Germinal center (tissue), 1 donor: ENCODE measurements around the gene TOX2.

ENCODE experiments used
- DNase-seq: peaks from one replicate; pipeline ENCODE4 v3.0.0; 2012; ENCODE audit warnings: mixed read lengths, low spot score

The TOX2 gene

GRCh38 chr20:43959079-43959919, 44.6 kb downstream of the TOX2 start:
- no peak for DNase-seq

- DNase-seq: no peak
Observed at GRCh38 chr20:43959920-43960227, 45.2 kb downstream of the TOX2 start.

- no peak for DNase-seq
Observed at GRCh38 chr20:43960231-43960630, 45.6 kb downstream of the TOX2 start.

GRCh38 chr20:43961116-43961515, 46.5 kb downstream of the TOX2 start:
- DNase-seq: no peak

- DNase-seq: no peak
Observed at GRCh38 chr20:43961541-43962471, 47.2 kb downstream of the TOX2 start.

- no peak for DNase-seq
Observed at GRCh38 chr20:43962530-43962929, 47.9 kb downstream of the TOX2 start.

GRCh38 chr20:43963233-43963632, 48.6 kb downstream of the TOX2 start:
- no peak for DNase-seq

GRCh38 chr20:43963872-43964791, 49.5 kb downstream of the TOX2 start:
- no peak for DNase-seq

GRCh38 chr20:43968341-43969000, 53.8 kb downstream of the TOX2 start:
- no peak for DNase-seq

GRCh38 chr20:43969028-43969447, 54.4 kb downstream of the TOX2 start:
- DNase-seq: no peak

GRCh38 chr20:43969501-43970182, 55.0 kb downstream of the TOX2 start:
- DNase-seq: no peak

- no peak for DNase-seq
Observed at GRCh38 chr20:43971267-43971666, 56.6 kb downstream of the TOX2 start.

GRCh38 chr20:43972051-43972450, 57.4 kb downstream of the TOX2 start:
- no peak for DNase-seq

- no peak for DNase-seq
Observed at GRCh38 chr20:43972692-43973091, 58.0 kb downstream of the TOX2 start.

GRCh38 chr20:43973231-43973630, 58.6 kb downstream of the TOX2 start:
- DNase-seq: no peak

- DNase-seq: no peak
Observed at GRCh38 chr20:43973671-43974450, 59.2 kb downstream of the TOX2 start.

- no peak for DNase-seq
Observed at GRCh38 chr20:43974695-43975094, 60.0 kb downstream of the TOX2 start.

- no peak for DNase-seq
Observed at GRCh38 chr20:43975096-43975768, 60.6 kb downstream of the TOX2 start.

- DNase-seq: no peak
Observed at GRCh38 chr20:43976547-43976946, 61.9 kb downstream of the TOX2 start.

GRCh38 chr20:43977252-43977651, 62.6 kb downstream of the TOX2 start:
- no peak for DNase-seq
